NOMO-1 (cell line): Measurements from ENCODE around the gene MTA3.
A peak's percentile ranks its signal among the peaks of the same experiment; 100 is the strongest.

Experiments
- DNase-seq, 2 experiments: peaks; one replicate each; lab custom pipeline; 2025; ENCODE audit not compliant: unreplicated experiment in 2 of 2; lab: John Stamatoyannopoulos, UW

Gene MTA3

GRCh38 chr2:42799881-42800280, 231.4 kb downstream of the MTA3 start:
- no peak for DNase-seq

- no peak for DNase-seq
These were observed 232.1 kb downstream of the MTA3 start for GRCh38 chr2:42800461-42800962.

- DNase-seq, result no peak
These were observed 232.5 kb downstream of the MTA3 start for GRCh38 chr2:42800981-42801380.

GRCh38 chr2:42801381-42801780, 232.9 kb downstream of the MTA3 start:
- no peak for DNase-seq

GRCh38 chr2:42802150-42802549, 233.7 kb downstream of the MTA3 start:
- DNase-seq, result no peak

- DNase-seq, result peak; percentile 77 to 91
These were observed 235.9 kb downstream of the MTA3 start for GRCh38 chr2:42804338-42804737.

- DNase-seq, result no peak
These were observed 236.5 kb downstream of the MTA3 start for GRCh38 chr2:42804891-42805290.
